Measurements from ENCODE around the gene VCY1B.
"Not testable (repeated sequence)": the region's sequence is repeated elsewhere in the genome, so short reads cannot be mapped to it uniquely, and the experiment has no call there.

The VCY1B gene

GRCh38 chrY:14055927-14056326 lies at the start of gene VCY1B:
TSS of gene VCY1B (plus strand) at chrY:14056227. CDS start at chrY:14056290, 63 bp downstream.
- H3K27ac ChIP-seq = not testable (repeated sequence)

DNA sequence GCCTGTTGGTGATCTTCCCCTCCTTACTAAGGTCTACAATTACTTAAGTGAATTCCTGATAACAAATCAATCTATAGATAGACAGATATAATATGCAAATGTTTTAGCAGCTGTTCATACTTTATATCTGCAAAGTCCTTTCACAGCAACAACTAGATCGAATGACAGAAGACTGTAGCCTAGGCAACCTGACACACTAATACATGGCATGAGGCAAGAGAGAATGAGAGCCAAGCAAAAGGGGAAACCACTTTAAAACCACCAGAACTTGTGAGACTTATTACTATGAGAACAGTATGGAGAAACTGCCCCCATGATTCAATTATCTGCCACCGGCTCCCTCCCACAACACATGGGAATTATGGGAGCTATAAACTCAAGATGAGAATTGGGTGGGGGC lies 44.1 kb upstream of the VCY1B start:
- H3K27ac ChIP-seq = not testable (repeated sequence)

- H3K27ac ChIP-seq = not testable (repeated sequence)
Measured at GRCh38 chrY:14030395-14030794, 25.6 kb upstream of the VCY1B start.

GRCh38 chrY:14085877-14086276 lies 29.9 kb downstream of the VCY1B start:
- TF ChIP-seq ZFX (IDR thresholded peaks at IDR 0.05) = no peak

More at GRCh38 chrY:14085877-14086276, 29.9 kb downstream of the VCY1B start:
- no peak overlapping the region for H3K27ac ChIP-seq

Measured in C4-2B (cell line).